IPS-20b (cell line): ENCODE results near the gene TEX26.
A peak's percentile ranks its signal among the peaks of the same experiment; 100 is the strongest.

Experiments used
- H3K27ac ChIP-seq: one replicate; pipeline ENCODE4 v1.5.1; 2013; ENCODE audit warnings: low read length
- H3K27me3 ChIP-seq: 2 replicates; pipeline ENCODE4 v1.6.1; 2013; ENCODE audit warnings: mild to moderate bottlenecking, low read length, inconsistent platforms; ENCODE audit not compliant: insufficient read depth
- H3K36me3 ChIP-seq: 2 replicates; pipeline ENCODE4 v1.6.1; 2013; ENCODE audit warnings: low read depth, mild to moderate bottlenecking, inconsistent platforms, low read length, moderate library complexity; ENCODE audit not compliant: insufficient read depth
- H3K4me1 ChIP-seq: 2 replicates; pipeline ENCODE4 v1.6.1; 2013; ENCODE audit warnings: mild to moderate bottlenecking, control low read depth, inconsistent platforms, low read length, moderate library complexity; ENCODE audit not compliant: insufficient read depth
- H3K4me3 ChIP-seq: 2 replicates; pipeline ENCODE4 v1.5.1; 2013; ENCODE audit warnings: mild to moderate bottlenecking, low read length, inconsistent platforms
- H3K9ac ChIP-seq: 2 replicates; pipeline ENCODE4 v1.6.1; 2013; ENCODE audit warnings: low read depth, mild to moderate bottlenecking, inconsistent platforms, low read length, moderate library complexity
- H3K9me3 ChIP-seq: 2 replicates; pipeline ENCODE4 v1.6.1; 2013; ENCODE audit warnings: mild to moderate bottlenecking, low read depth, low read length, inconsistent platforms; ENCODE audit not compliant: insufficient read depth

The TEX26 gene

GRCh38 chr13:30932481-30933353 lies at the start of gene TEX26:
Gene TEX26, plus strand, starts transcription at chr13:30932656. Its CDS starts 60 bp downstream, at chr13:30932716.
- H3K27ac ChIP-seq, result no peak within 1 kb of the TSS
- peak within 1 kb of the TSS; percentile 65 for H3K4me3 ChIP-seq
- H3K9me3 ChIP-seq, result no peaks in the 10 kb centered on the region
- H3K9ac ChIP-seq, result no peak within 1 kb of the TSS
- H3K36me3 ChIP-seq, result no peaks in the 10 kb centered on the region
- H3K4me1 ChIP-seq, result peaks cover 7% of the 10 kb centered on the region; the same call in 1 of the 2 replicates
- H3K27me3 ChIP-seq, result peaks cover 32% of the 10 kb centered on the region

GRCh38 chr13:30882996-30883766 lies 49.3 kb upstream of the TEX26 start:
- H3K27ac ChIP-seq, result no peak overlapping the region
- H3K9me3 ChIP-seq, result no peaks in the 10 kb centered on the region
- no peak overlapping the region for H3K4me3 ChIP-seq
- H3K4me1 ChIP-seq, result peaks cover 6% of the 10 kb centered on the region; the same call in 1 of the 2 replicates
- peaks cover 3% of the 10 kb centered on the region; the same call in 1 of the 2 replicates for H3K36me3 ChIP-seq
- H3K27me3 ChIP-seq, result no peaks in the 10 kb centered on the region
- no peak overlapping the region for H3K9ac ChIP-seq

GRCh38 chr13:30884543-30884942 lies 47.9 kb upstream of the TEX26 start:
- no peak overlapping the region for H3K27ac ChIP-seq

GRCh38 chr13:30889196-30889690 lies 43.2 kb upstream of the TEX26 start:
- no peaks in the 10 kb centered on the region for H3K36me3 ChIP-seq
- H3K4me3 ChIP-seq, result no peak overlapping the region; the same call in 1 of the 2 replicates
- H3K9ac ChIP-seq, result no peak overlapping the region
- H3K27me3 ChIP-seq, result no peaks in the 10 kb centered on the region
- no peak overlapping the region for H3K27ac ChIP-seq
- peaks cover 6% of the 10 kb centered on the region; the same call in 1 of the 2 replicates for H3K4me1 ChIP-seq
- H3K9me3 ChIP-seq, result peaks cover 3% of the 10 kb centered on the region

More at GRCh38 chr13:30884543-30884942, 47.9 kb upstream of the TEX26 start:
- Histone ChIP-seq H3K27me3 (no peaks in the 10 kb centered on the region), H3K4me1 (peaks cover 6% of the 10 kb centered on the region; the same call in 1 of the 2 replicates), H3K4me3 (no peak overlapping the region), H3K36me3 (peaks cover 3% of the 10 kb centered on the region; the same call in 1 of the 2 replicates), H3K9ac (no peak overlapping the region), H3K9me3 (peaks cover under 1% of the 10 kb centered on the region; the same call in 1 of the 2 replicates)

GRCh38 chr13:30892966-30893365 lies 39.5 kb upstream of the TEX26 start:
- H3K27ac ChIP-seq, result no peak overlapping the region
- H3K9ac ChIP-seq, result no peak overlapping the region
- peaks cover 3% of the 10 kb centered on the region for H3K9me3 ChIP-seq
- H3K4me1 ChIP-seq, result no peaks in the 10 kb centered on the region; the same call in 1 of the 2 replicates
- no peaks in the 10 kb centered on the region for H3K27me3 ChIP-seq
- no peak overlapping the region for H3K4me3 ChIP-seq
- no peaks in the 10 kb centered on the region for H3K36me3 ChIP-seq

- no peaks in the 10 kb centered on the region for H3K36me3 ChIP-seq
- no peak overlapping the region for H3K27ac ChIP-seq
- H3K4me1 ChIP-seq, result no peaks in the 10 kb centered on the region; the same call in 1 of the 2 replicates
- H3K9me3 ChIP-seq, result no peaks in the 10 kb centered on the region
- H3K27me3 ChIP-seq, result peaks cover 4% of the 10 kb centered on the region; the same call in 1 of the 2 replicates
- H3K4me3 ChIP-seq, result no peak overlapping the region
- H3K9ac ChIP-seq, result no peak overlapping the region
Measured at GRCh38 chr13:30895773-30896172, 36.7 kb upstream of the TEX26 start.

GRCh38 chr13:30898070-30898469 lies 34.4 kb upstream of the TEX26 start:
- H3K27me3 ChIP-seq, result peaks cover 10% of the 10 kb centered on the region; the same call in 1 of the 2 replicates
- no peak overlapping the region for H3K27ac ChIP-seq

GRCh38 chr13:30898678-30899241 lies 33.7 kb upstream of the TEX26 start:
- H3K27me3 ChIP-seq, result peaks cover 17% of the 10 kb centered on the region
- H3K36me3 ChIP-seq, result no peaks in the 10 kb centered on the region
- no peak overlapping the region for H3K9ac ChIP-seq
- no peak overlapping the region for H3K27ac ChIP-seq
- H3K4me1 ChIP-seq, result no peaks in the 10 kb centered on the region; the same call in 1 of the 2 replicates
- H3K4me3 ChIP-seq, result no peak overlapping the region
- H3K9me3 ChIP-seq, result no peaks in the 10 kb centered on the region

More at GRCh38 chr13:30898070-30898469, 34.4 kb upstream of the TEX26 start:
- no peak overlapping the region for H3K4me3 ChIP-seq
- no peak overlapping the region for H3K9ac ChIP-seq
- H3K9me3 ChIP-seq, result no peaks in the 10 kb centered on the region
- no peaks in the 10 kb centered on the region; the same call in 1 of the 2 replicates for H3K4me1 ChIP-seq
- H3K36me3 ChIP-seq, result no peaks in the 10 kb centered on the region

GRCh38 chr13:30900436-30900835 lies 32.0 kb upstream of the TEX26 start:
- Histone ChIP-seq H3K9me3 (no peaks in the 10 kb centered on the region), H3K4me3 (no peak overlapping the region), H3K9ac (no peak overlapping the region), H3K27ac (no peak overlapping the region), H3K4me1 (no peaks in the 10 kb centered on the region; the same call in 1 of the 2 replicates), H3K27me3 (peaks cover 34% of the 10 kb centered on the region), H3K36me3 (no peaks in the 10 kb centered on the region)

- Histone ChIP-seq H3K4me1 (no peaks in the 10 kb centered on the region; the same call in 1 of the 2 replicates), H3K27ac (no peak overlapping the region), H3K36me3 (no peaks in the 10 kb centered on the region), H3K9me3 (no peaks in the 10 kb centered on the region), H3K4me3 (no peak overlapping the region), H3K9ac (no peak overlapping the region), H3K27me3 (peaks cover 41% of the 10 kb centered on the region)
Measured at GRCh38 chr13:30900952-30901749, 31.3 kb upstream of the TEX26 start.
